ENCODE results near the gene S100A9. TPM values are rescaled to one million over a fixed set of nuclear protein-coding genes. Genes with fewer than 3 reads are reported as not detected.
A peak's percentile ranks its signal among the peaks of the same experiment; 100 is the strongest.

The S100A9 gene
- total RNA-seq, 1 experiment from 2014 or later = 559 TPM

GRCh38 chr1:153364766-153365666 lies 7.4 kb downstream of the S100A9 start:
- Histone ChIP-seq H3K4me1 (ENCODE audit: insufficient read depth, low read length) (peaks cover 20% of the 10 kb centered on the region), H3K79me2 (ENCODE audit: low read length) (no peaks in the 10 kb centered on the region), H3K9ac (ENCODE audit: low read length) (no peak overlapping the region), H3K36me3 (ENCODE audit: low read depth, low read length) (no peaks in the 10 kb centered on the region), H3K27ac (ENCODE audit: low read length) (no peak overlapping the region), H3K4me3 (ENCODE audit: low read length) (no peak overlapping the region), H3F3A (ENCODE audit: low read length, unreplicated experiment) (no peaks in the 10 kb centered on the region), H3K9me2 (replicated peaks; ENCODE audit: low read length) (no peaks in the 10 kb centered on the region), H4K20me1 (ENCODE audit: low read length) (no peaks in the 10 kb centered on the region), H3K4me2 (ENCODE audit: low read length) (peak overlapping the region; percentile 60), H3K9me3 (ENCODE audit: low read length) (no peaks in the 10 kb centered on the region), H3K27me3 (ENCODE audit: low read length) (no peaks in the 10 kb centered on the region), H2AFZ (ENCODE audit: low read length) (0 out of 2 replicates have a peak overlapping the region, but pooled peaks have one; percentile 13)
- ChIA-PET CTCF (no interaction called here), POLR2A (ENCODE audit: unreplicated experiment) (no interaction called here)
- intact Hi-C loops (cut with micrococcal nuclease) = no loop called here
- BruUV-seq (replicated peaks) = no TSS peak
- TF ChIP-seq EZH2phosphoT487 (IDR thresholded peaks at IDR 0.05; ENCODE audit: borderline replicate concordance, low read length) (no peak), EZH2 (IDR thresholded peaks at IDR 0.05; ENCODE audit: low read length, unreplicated experiment) (no peak), CTCF (conservative IDR thresholded peaks at IDR 0.05; ENCODE audit: low read depth, low read length) (0 out of 2 replicates have a peak, but pooled peaks have one; percentile 16)
- ATAC-seq (no peak), DNase-seq (peak; percentile 67)

GRCh38 chr1:153365696-153366095 lies 8.0 kb downstream of the S100A9 start:
- no TSS peak for BruUV-seq (replicated peaks)
- Histone ChIP-seq H3K79me2 (ENCODE audit: low read length) (no peaks in the 10 kb centered on the region), H3K27me3 (ENCODE audit: low read length) (no peaks in the 10 kb centered on the region), H3K9ac (ENCODE audit: low read length) (no peak overlapping the region), H3K4me2 (ENCODE audit: low read length) (peak overlapping the region; percentile 60), H3K4me3 (ENCODE audit: low read length) (no peak overlapping the region), H3K9me3 (ENCODE audit: low read length) (no peaks in the 10 kb centered on the region), H3K36me3 (ENCODE audit: low read depth, low read length) (no peaks in the 10 kb centered on the region), H3K9me2 (replicated peaks; ENCODE audit: low read length) (no peaks in the 10 kb centered on the region), H4K20me1 (ENCODE audit: low read length) (no peaks in the 10 kb centered on the region), H3K4me1 (ENCODE audit: insufficient read depth, low read length) (peaks cover 24% of the 10 kb centered on the region), H3F3A (ENCODE audit: low read length, unreplicated experiment) (no peaks in the 10 kb centered on the region), H3K27ac (ENCODE audit: low read length) (no peak overlapping the region), H2AFZ (ENCODE audit: low read length) (no peak overlapping the region)
- TF ChIP-seq EZH2 (IDR thresholded peaks at IDR 0.05; ENCODE audit: low read length, unreplicated experiment) = no peak
- TF ChIP-seq EZH2phosphoT487 (IDR thresholded peaks at IDR 0.05; ENCODE audit: borderline replicate concordance, low read length) = no peak
- no peak for TF ChIP-seq CTCF (conservative IDR thresholded peaks at IDR 0.05; ENCODE audit: low read depth, low read length)
- CTCF ChIA-PET = no interaction called here
- DNase-seq (no peak), ATAC-seq (no peak)
- intact Hi-C loops (cut with micrococcal nuclease) = no loop called here
- POLR2A ChIA-PET (ENCODE audit: unreplicated experiment) = no interaction called here

- H2AFZ ChIP-seq (ENCODE audit: low read length) = no peak overlapping the region
- intact Hi-C loops (cut with micrococcal nuclease) = no loop called here
- no peak for DNase-seq
- no peaks in the 10 kb centered on the region for H3K36me3 ChIP-seq (ENCODE audit: low read depth, low read length)
- CTCF ChIA-PET = no interaction called here
- H3K4me3 ChIP-seq (ENCODE audit: low read length) = no peak overlapping the region
- H3K27me3 ChIP-seq (ENCODE audit: low read length) = no peaks in the 10 kb centered on the region
- H3K9ac ChIP-seq (ENCODE audit: low read length) = no peak overlapping the region
- H3K4me1 ChIP-seq (ENCODE audit: insufficient read depth, low read length) = peaks cover 30% of the 10 kb centered on the region
- H3K9me3 ChIP-seq (ENCODE audit: low read length) = no peaks in the 10 kb centered on the region
- TF ChIP-seq CTCF (conservative IDR thresholded peaks at IDR 0.05; ENCODE audit: low read depth, low read length) (no peak), EZH2 (IDR thresholded peaks at IDR 0.05; ENCODE audit: low read length, unreplicated experiment) (no peak), EZH2phosphoT487 (IDR thresholded peaks at IDR 0.05; ENCODE audit: borderline replicate concordance, low read length) (no peak)
- no peaks in the 10 kb centered on the region for H4K20me1 ChIP-seq (ENCODE audit: low read length)
- no peak for ATAC-seq
- H3F3A ChIP-seq (ENCODE audit: low read length, unreplicated experiment) = no peaks in the 10 kb centered on the region
- H3K79me2 ChIP-seq (ENCODE audit: low read length) = no peaks in the 10 kb centered on the region
- POLR2A ChIA-PET (ENCODE audit: unreplicated experiment) = no interaction called here
- no peaks in the 10 kb centered on the region for H3K9me2 ChIP-seq (replicated peaks; ENCODE audit: low read length)
- no peak overlapping the region for H3K27ac ChIP-seq (ENCODE audit: low read length)
- no peak overlapping the region for H3K4me2 ChIP-seq (ENCODE audit: low read length)
- no TSS peak for BruUV-seq (replicated peaks)
Observed at GRCh38 chr1:153366261-153366660, 8.6 kb downstream of the S100A9 start.
